Astrocyte of the spinal cord (primary cell): ENCODE measurements around the gene KCNIP4.

Source experiments
- DNase-seq: peaks from one replicate; pipeline ENCODE4 v3.0.0; 2011; ENCODE audit warnings: low read depth, low spot score
- H3K4me3 ChIP-seq: 2 replicates; pipeline ENCODE4 v1.5.1; 2011; ENCODE audit warnings: low read depth, mild to moderate bottlenecking, low read length, moderate library complexity
- CTCF ChIP-seq: IDR thresholded peaks from 2 replicates; pipeline ENCODE4 v1.5.1; 2012; ENCODE audit warnings: low read depth, mild to moderate bottlenecking, low read length, inconsistent platforms
- in situ Hi-C: cut with HindIII; loops from 2 replicates; pipeline ENCODE4 v1.10.0; 2017; ENCODE audit warnings: low sequenced_read_pairs

KCNIP4 gene

GRCh38 chr4:20882500-20882899, 1066.1 kb downstream of the KCNIP4 start:
- in situ Hi-C loops: no loop called here
- no peak for TF ChIP-seq CTCF
- H3K4me3 ChIP-seq: no peak overlapping the region
- DNase-seq: no peak

- no peak for DNase-seq
- no peak overlapping the region for H3K4me3 ChIP-seq
- no peak for TF ChIP-seq CTCF
- in situ Hi-C loops: no loop called here
These were observed 1066.9 kb downstream of the KCNIP4 start for GRCh38 chr4:20881658-20882057.

- no peak for TF ChIP-seq CTCF
- in situ Hi-C loops: no loop called here
- no peak overlapping the region for H3K4me3 ChIP-seq
- DNase-seq: no peak
These were observed 1069.8 kb downstream of the KCNIP4 start for GRCh38 chr4:20878806-20879205.

GRCh38 chr4:20870436-20870835, 1078.1 kb downstream of the KCNIP4 start:
- in situ Hi-C loops: no loop called here
- no peak for TF ChIP-seq CTCF
- DNase-seq: no peak
- H3K4me3 ChIP-seq: no peak overlapping the region

GRCh38 chr4:20868108-20868507, 1080.5 kb downstream of the KCNIP4 start:
- TF ChIP-seq CTCF: no peak
- in situ Hi-C loops: no loop called here
- DNase-seq: no peak
- no peak overlapping the region for H3K4me3 ChIP-seq

GRCh38 chr4:20860878-20861277, 1087.7 kb downstream of the KCNIP4 start:
- in situ Hi-C loops: no loop called here
- H3K4me3 ChIP-seq: no peak overlapping the region
- no peak for TF ChIP-seq CTCF
- DNase-seq: no peak
